Measurements from ENCODE around the gene ASAP2.
"Not testable (repeated sequence)": the region's sequence is repeated elsewhere in the genome, so short reads cannot be mapped to it uniquely, and the experiment has no call there.

The ASAP2 gene

DNA sequence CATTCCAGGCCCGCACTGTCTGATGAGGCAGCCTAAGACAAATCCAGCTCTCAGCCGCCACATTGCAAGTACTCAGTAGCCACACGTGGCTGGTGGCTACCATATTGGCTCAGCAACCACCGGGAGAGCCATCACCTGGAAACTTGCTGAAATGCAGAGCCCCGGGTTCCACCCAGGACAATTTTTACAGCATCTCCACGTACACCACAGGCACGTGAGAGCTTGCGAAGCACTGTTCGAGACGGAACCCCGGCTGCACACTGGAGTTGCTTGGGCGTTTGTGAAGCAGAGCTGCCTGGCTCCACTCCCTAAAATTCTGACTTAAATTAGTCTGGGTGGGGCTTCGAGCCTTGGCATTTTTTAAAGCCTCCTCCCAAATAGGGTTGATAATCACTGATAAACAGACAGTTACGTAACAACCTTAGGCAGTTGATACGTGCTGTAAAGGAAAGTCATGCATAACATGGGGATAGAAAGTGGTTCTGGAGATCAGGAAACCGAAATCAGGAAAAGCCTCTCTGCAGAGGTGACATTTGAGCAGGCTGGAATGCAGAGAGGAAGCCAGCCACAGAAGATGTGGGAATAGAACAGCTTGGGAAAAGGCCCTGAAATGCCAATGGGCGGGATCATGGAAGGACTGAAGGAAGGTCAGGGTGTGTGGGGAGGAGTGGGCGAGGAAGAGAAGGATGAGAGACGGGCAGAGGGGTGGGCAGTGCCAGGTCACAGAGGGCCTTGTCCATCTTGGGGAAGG, 6.2 kb downstream of the ASAP2 start:
- no peak overlapping the region for H3K4me3 Mint-ChIP-seq
- H3K4me1 Mint-ChIP-seq, result peaks cover 3% of the 10 kb centered on the region
- no peak overlapping the region for H3K27ac Mint-ChIP-seq
- H3K27me3 Mint-ChIP-seq, result peaks cover 57% of the 10 kb centered on the region
- CTCF ChIA-PET, result no interaction called here
- H3K36me3 Mint-ChIP-seq, result no peaks in the 10 kb centered on the region
- no peak for DNase-seq
- H3K9me3 Mint-ChIP-seq, result no peaks in the 10 kb centered on the region

GRCh38 chr2:9213477-9214051, 7.0 kb downstream of the ASAP2 start:
- Mint-ChIP-seq H3K4me3 (no peak overlapping the region), H3K4me1 (no peaks in the 10 kb centered on the region), H3K36me3 (no peaks in the 10 kb centered on the region), H3K27ac (no peak overlapping the region), H3K9me3 (no peaks in the 10 kb centered on the region), H3K27me3 (peaks cover 58% of the 10 kb centered on the region)
- DNase-seq, result no peak
- CTCF ChIA-PET, result no interaction called here

DNA sequence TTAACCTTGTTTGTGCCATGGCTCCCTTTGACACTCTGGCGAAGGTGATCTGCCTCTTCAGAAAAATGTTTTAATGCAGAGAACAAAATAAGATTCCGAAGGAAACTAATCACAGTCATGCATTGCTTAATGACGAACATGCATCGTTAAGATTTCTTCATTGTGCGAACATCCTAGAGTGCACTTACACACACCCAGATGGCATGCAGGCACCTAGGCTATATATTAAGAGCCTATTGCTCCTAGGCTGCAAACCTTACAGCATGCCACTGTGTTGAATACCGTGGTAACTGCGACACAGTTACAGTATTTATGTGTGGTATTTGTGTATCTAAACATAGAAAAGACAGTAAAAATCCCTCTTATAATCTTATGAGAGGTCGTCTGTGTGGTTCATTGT, 8.3 kb downstream of the ASAP2 start:
- CTCF ChIA-PET, result no interaction called here
- H3K36me3 Mint-ChIP-seq, result no peaks in the 10 kb centered on the region
- DNase-seq, result no peak
- H3K9me3 Mint-ChIP-seq, result no peaks in the 10 kb centered on the region
- H3K27me3 Mint-ChIP-seq, result peaks cover 49% of the 10 kb centered on the region
- H3K4me3 Mint-ChIP-seq, result no peak overlapping the region
- no peaks in the 10 kb centered on the region for H3K4me1 Mint-ChIP-seq
- no peak overlapping the region for H3K27ac Mint-ChIP-seq

GRCh38 chr2:9215680-9216079, 9.1 kb downstream of the ASAP2 start:
- Mint-ChIP-seq H3K36me3 (no peaks in the 10 kb centered on the region), H3K27ac (no peak overlapping the region), H3K9me3 (no peaks in the 10 kb centered on the region), H3K27me3 (peaks cover 41% of the 10 kb centered on the region), H3K4me3 (no peak overlapping the region), H3K4me1 (no peaks in the 10 kb centered on the region)
- DNase-seq, result no peak
- CTCF ChIA-PET, result no interaction called here

DNA sequence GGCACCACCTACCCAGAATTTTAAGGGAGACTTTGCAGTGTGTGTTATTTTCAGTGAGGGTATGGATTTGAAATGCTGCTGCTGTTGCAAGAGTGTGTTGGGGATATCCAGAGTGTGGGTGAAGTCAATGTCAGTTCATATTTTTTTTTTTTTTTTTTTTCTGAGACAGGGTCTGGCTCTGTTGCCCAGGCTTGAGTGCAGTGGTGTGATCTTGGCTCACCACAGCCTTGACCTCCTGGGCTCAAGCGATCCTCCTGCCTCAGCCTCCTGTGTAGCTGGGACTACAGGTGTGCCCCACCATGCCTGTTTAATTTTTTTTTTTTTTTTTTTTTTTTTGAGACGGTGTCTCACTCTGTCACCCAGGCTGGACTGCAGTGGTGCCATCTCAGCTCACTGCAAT, 9.5 kb downstream of the ASAP2 start:
- H3K9me3 Mint-ChIP-seq, H3K4me1 Mint-ChIP-seq, CTCF ChIA-PET, DNase-seq, H3K4me3 Mint-ChIP-seq, H3K36me3 Mint-ChIP-seq, H3K27ac Mint-ChIP-seq: not testable (repeated sequence)
- peaks cover 40% of the 10 kb centered on the region for H3K27me3 Mint-ChIP-seq

GRCh38 chr2:9217838-9218770, 11.5 kb downstream of the ASAP2 start:
- H3K9me3 Mint-ChIP-seq, result no peaks in the 10 kb centered on the region
- CTCF ChIA-PET, result no interaction called here
- no peak for DNase-seq
- no peaks in the 10 kb centered on the region for H3K4me1 Mint-ChIP-seq
- H3K27ac Mint-ChIP-seq, result no peak overlapping the region
- H3K27me3 Mint-ChIP-seq, result peaks cover 29% of the 10 kb centered on the region
- no peaks in the 10 kb centered on the region for H3K36me3 Mint-ChIP-seq
- no peak overlapping the region for H3K4me3 Mint-ChIP-seq

DNA sequence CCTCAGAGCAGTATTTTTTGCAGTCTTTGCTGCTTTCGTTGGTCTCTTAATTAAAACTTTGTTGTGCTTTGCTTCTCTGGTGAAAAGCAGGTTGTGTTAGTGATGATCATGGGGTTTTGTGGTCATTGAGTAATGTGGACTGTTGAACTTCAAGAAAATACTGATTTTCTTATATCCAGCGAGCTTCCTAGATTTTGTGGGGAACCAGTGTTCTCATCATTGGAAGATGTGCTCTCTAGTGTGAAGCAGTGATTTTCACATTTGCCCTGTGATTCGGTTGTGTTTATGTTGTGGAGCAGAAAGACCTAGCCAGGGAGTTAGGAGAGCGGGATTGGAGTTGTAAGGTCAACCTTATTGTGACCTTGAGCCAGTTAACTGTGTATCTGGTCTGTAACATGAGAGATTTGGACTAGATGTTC, 12.4 kb downstream of the ASAP2 start:
- no peaks in the 10 kb centered on the region for H3K36me3 Mint-ChIP-seq

GRCh38 chr2:9220201-9220600, 13.6 kb downstream of the ASAP2 start:
- no peak for DNase-seq
- Mint-ChIP-seq H3K36me3 (no peaks in the 10 kb centered on the region), H3K9me3 (no peaks in the 10 kb centered on the region), H3K27me3 (peaks cover 17% of the 10 kb centered on the region), H3K27ac (no peak overlapping the region), H3K4me1 (no peaks in the 10 kb centered on the region), H3K4me3 (no peak overlapping the region)
- CTCF ChIA-PET, result no interaction called here

More for the DNA sequence above, 12.4 kb downstream of the ASAP2 start:
- Mint-ChIP-seq H3K9me3 (no peaks in the 10 kb centered on the region), H3K4me1 (no peaks in the 10 kb centered on the region), H3K4me3 (no peak overlapping the region), H3K27me3 (peaks cover 20% of the 10 kb centered on the region), H3K27ac (no peak overlapping the region)
- CTCF ChIA-PET, result no interaction called here
- DNase-seq, result no peak

GRCh38 chr2:9221223-9221622, 14.6 kb downstream of the ASAP2 start:
- H3K9me3 Mint-ChIP-seq, result no peaks in the 10 kb centered on the region
- no peak for DNase-seq
- no peaks in the 10 kb centered on the region for H3K4me1 Mint-ChIP-seq
- no peaks in the 10 kb centered on the region for H3K36me3 Mint-ChIP-seq
- H3K4me3 Mint-ChIP-seq, result no peak overlapping the region
- H3K27ac Mint-ChIP-seq, result no peak overlapping the region
- H3K27me3 Mint-ChIP-seq, result peaks cover 14% of the 10 kb centered on the region
- CTCF ChIA-PET, result no interaction called here

GRCh38 chr2:9222239-9222892, 15.8 kb downstream of the ASAP2 start:
- Mint-ChIP-seq H3K36me3 (no peaks in the 10 kb centered on the region), H3K4me1 (no peaks in the 10 kb centered on the region), H3K27me3 (peaks cover 23% of the 10 kb centered on the region), H3K9me3 (no peaks in the 10 kb centered on the region), H3K27ac (no peak overlapping the region), H3K4me3 (no peak overlapping the region)
- CTCF ChIA-PET, result no interaction called here
- no peak for DNase-seq

DNA sequence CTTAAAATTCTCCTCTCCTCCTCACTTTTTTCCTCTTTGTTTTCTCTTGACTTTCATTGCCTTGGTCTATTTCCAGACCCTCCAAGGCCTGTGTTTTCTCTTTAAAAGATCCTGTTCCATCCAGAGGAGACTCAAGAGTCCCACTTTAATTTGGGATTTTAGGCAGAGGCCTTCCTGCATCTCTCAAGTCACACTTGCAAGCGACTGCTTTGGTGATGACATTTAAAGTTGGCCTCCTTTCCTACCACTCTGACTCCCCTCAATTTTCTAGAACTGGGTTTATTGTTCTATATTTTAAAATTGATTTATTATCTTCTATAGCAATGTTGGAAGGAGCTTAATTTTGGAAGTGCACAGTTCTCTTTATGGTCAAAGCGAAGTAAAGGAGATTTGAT, 16.3 kb downstream of the ASAP2 start:
- Mint-ChIP-seq H3K4me1 (no peaks in the 10 kb centered on the region), H3K27ac (no peak overlapping the region), H3K9me3 (no peaks in the 10 kb centered on the region), H3K36me3 (no peaks in the 10 kb centered on the region), H3K27me3 (peaks cover 23% of the 10 kb centered on the region), H3K4me3 (no peak overlapping the region)
- DNase-seq, result no peak
- CTCF ChIA-PET, result no interaction called here

- no peak overlapping the region for H3K27ac Mint-ChIP-seq
- H3K9me3 Mint-ChIP-seq, result no peaks in the 10 kb centered on the region
- no peaks in the 10 kb centered on the region for H3K4me1 Mint-ChIP-seq
- H3K27me3 Mint-ChIP-seq, result peaks cover 30% of the 10 kb centered on the region
- CTCF ChIA-PET, result no interaction called here
- no peak for DNase-seq
- no peaks in the 10 kb centered on the region for H3K36me3 Mint-ChIP-seq
- no peak overlapping the region for H3K4me3 Mint-ChIP-seq
These were observed 19.2 kb downstream of the ASAP2 start for GRCh38 chr2:9225806-9226205.

DNA sequence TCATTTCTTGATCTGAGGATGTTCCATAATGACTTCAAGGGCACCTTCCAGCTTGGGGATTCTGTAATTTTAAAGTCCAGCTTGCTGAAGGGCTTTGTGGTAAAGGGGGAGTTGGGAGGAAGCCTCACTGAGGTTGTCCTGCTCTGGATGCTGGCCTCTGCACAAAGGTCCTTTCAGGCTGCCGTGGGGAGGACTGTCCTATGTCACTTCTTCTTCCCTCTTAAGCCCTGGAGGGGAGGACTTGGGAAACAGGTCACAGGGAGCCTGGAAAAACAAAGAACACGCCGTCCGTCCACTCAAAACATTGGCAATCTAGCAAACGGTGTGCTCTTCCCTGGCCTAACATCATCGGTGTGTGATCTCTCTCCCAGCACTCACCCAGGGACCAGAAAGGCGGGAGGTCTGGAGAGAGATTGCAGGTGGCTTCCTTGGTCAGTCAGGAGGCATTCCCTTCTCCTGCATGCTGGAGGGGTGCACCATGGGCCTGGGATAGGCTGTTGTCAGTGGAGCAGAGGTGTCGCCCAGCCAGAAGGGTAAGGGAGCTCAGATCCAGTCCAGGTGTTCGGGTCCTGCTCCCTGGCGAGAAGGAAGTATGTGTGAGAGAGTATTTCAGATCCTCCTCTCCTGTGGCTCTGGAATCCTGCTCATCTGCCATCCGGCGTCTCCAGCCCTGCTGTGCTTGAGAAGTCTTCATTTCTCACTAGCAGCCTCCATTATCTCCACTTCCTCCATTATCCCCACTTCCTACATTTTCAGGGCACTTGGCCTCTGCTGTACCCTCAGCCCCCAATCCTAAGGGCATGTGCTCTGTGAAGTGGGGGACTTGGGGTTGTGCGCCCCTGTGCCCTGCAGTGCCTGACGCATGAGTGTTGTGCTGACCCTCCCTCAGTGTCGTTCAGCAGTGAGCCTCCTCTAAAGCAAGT, 20.1 kb downstream of the ASAP2 start:
- Mint-ChIP-seq H3K4me1 (no peaks in the 10 kb centered on the region), H3K4me3 (no peak overlapping the region), H3K36me3 (no peaks in the 10 kb centered on the region), H3K27ac (no peak overlapping the region), H3K27me3 (peaks cover 35% of the 10 kb centered on the region), H3K9me3 (no peaks in the 10 kb centered on the region)
- CTCF ChIA-PET, result no interaction called here
- no peak for DNase-seq

Measured in activated naive CD4-positive, alpha-beta T cell treated with anti-CD3 and anti-CD28 coated beads, Interleukin-2, amount 10 ng/mL, durations not matched to agents 7 days and 5 days (primary cell).